AG09319 (cell line): Measurements from ENCODE around the gene HDAC4.

Source experiments
- DNase-seq: peaks from one replicate; pipeline ENCODE4 v3.0.0-alpha.2; 2010; ENCODE audit warnings: low read depth; ENCODE audit errors: extremely low read depth
- CTCF ChIP-seq: IDR thresholded peaks from 2 replicates; pipeline ENCODE4 v1.5.1; 2011; ENCODE audit warnings: low read depth, mild to moderate bottlenecking, inconsistent platforms, low read length, moderate library complexity

HDAC4 gene

GRCh38 chr2:239136203-239136602, 264.6 kb downstream of the HDAC4 start:
- no peak for TF ChIP-seq CTCF
- no peak for DNase-seq

DNA sequence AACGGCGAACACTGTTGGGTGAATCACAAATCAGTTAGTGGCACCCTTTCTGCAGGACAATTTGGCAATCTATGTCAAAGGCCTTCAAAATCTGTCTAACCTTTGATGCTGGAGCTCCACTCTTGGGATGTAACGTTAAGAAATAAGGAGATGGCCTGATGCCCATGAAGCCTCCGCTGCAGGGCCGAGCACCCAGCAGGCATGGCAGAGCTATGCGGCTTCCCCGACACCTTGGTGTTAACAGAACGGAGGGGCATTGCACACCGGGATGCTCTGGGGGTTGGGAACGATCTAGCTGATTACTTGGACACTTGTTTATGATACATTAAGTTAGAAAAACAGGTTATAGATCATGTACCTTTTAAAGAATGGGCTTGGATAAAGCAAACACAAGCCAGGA, 265.3 kb downstream of the HDAC4 start:
- TF ChIP-seq CTCF = no peak
- no peak for DNase-seq

DNA sequence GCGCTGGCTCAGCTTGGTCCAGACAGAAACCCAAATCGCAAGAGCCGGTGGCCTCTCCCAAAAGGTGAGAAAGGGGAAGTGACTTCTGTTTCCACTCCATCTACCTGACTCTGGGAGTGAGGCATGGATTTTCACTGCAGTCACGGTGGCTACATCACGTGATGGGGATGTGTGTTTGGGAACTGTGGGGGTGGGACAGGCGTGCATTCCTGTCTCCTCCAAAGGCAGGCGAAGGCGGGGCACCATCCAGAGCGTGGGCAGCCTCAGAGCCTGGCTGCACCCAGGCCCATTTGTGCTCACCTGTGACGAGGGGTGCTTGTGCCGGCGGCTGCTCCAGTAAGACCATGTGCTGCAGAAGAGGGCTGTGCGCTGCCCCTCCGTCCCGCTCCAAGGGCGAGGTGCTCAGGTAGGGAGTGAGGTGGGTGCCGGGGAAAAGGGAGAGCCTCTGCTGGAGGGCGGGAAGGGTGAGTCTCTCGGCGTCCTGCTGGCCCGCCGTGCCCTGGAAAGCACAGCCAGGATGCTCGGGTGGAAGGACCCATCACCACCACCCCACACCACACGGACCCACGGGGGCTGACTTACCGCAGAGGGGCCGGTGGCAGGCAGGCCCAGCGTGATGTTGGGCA, 266.8 kb downstream of the HDAC4 start:
- DNase-seq = no peak
- TF ChIP-seq CTCF = no peak

DNA sequence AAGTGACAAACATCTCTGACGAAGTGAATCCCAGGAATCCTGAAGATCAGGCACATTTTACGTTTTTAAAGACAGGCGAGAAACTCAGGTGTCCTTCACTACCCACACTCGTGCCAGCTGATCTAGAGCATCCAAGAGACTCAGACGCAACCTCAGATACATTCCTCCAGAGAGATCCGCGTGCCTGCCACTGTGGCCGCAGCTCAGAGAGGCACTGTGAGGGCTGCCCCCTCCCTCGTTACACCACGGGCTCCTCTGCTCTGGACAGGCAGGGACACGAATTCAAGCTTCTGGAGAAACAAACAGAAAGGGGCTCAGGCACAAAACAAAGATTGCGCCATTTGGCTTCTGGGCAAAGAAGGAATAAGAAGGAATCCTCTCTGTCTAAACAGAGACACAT, 268.0 kb downstream of the HDAC4 start:
- no peak for TF ChIP-seq CTCF

GRCh38 chr2:239132156-239132709, 268.6 kb downstream of the HDAC4 start:
- no peak for TF ChIP-seq CTCF
- DNase-seq = no peak

More for the DNA sequence above, 268.0 kb downstream of the HDAC4 start:
- DNase-seq = no peak

- no peak for TF ChIP-seq CTCF
- no peak for DNase-seq
These were observed 269.3 kb downstream of the HDAC4 start for GRCh38 chr2:239131521-239131920.

GRCh38 chr2:239130786-239131325, 270.0 kb downstream of the HDAC4 start:
- no peak for TF ChIP-seq CTCF
- no peak for DNase-seq
